ENCODE data around the gene RUNX1. TPM values are rescaled to one million over a fixed set of nuclear protein-coding genes. Genes with fewer than 3 reads are reported as not detected.
A peak's percentile ranks its signal among the peaks of the same experiment; 100 is the strongest.

RUNX1 gene
- total and polyA plus RNA-seq, 2 of the 13 experiments (the other 11 are each of a cell fraction or from before 2014, with no cell fraction given) = 5.4 to 6.4 TPM

GRCh38 chr21:34899760-34900159 is 149.3 kb downstream of the RUNX1 start:
- CTCF ChIA-PET (ENCODE audit: low intra/inter-chr PET ratio, low total read pairs) = no interaction called here
- Histone ChIP-seq H3K36me3 (replicated peaks in 1 of 2; ENCODE audit: control insufficient read depth in 1 of 2, insufficient read depth in 2 of 2, low read length in 2 of 2) (no peaks in the 10 kb centered on the region), H4K20me1 (ENCODE audit: insufficient read depth, low read length) (no peaks in the 10 kb centered on the region), H3K4me1 (ENCODE audit: insufficient read depth, low read length) (peaks cover 5% of the 10 kb centered on the region; the same call in 1 of the 2 replicates), H3K27me3 (ENCODE audit: control insufficient read depth in 1 of 2, insufficient read depth in 2 of 2, low read length in 2 of 2) (no peaks in the 10 kb centered on the region; a peak in 1 of 5 replicates), H3K27ac (ENCODE audit: extremely low read length, insufficient read depth, low read length) (no peak overlapping the region), H3K9me3 (ENCODE audit: low read length) (peaks cover 7% of the 10 kb centered on the region; the same call in 1 of the 2 replicates), H3K4me2 (ENCODE audit: low read depth, low read length) (no peak overlapping the region), H2AFZ (ENCODE audit: low read length) (no peak overlapping the region), H3K79me2 (ENCODE audit: insufficient read depth, low read length) (no peaks in the 10 kb centered on the region), H3K9ac (ENCODE audit: insufficient read depth, low read depth, low read length) (no peak overlapping the region), H3K4me3 (replicated peaks in 1 of 3; ENCODE audit: insufficient read depth in 1 of 3, low read depth in 2 of 3, low read length in 3 of 3) (no peak overlapping the region)
- intact Hi-C loops (cut with micrococcal nuclease; ENCODE audit: unreplicated experiment) (loop anchor here (10.0 kb wide), 1 partner anchor 605 kb away; no protein-coding TSS in a partner anchor), in situ Hi-C loops (cut with HindIII; ENCODE audit: extremely low pct_ligation_motif_present, low pct_unique_long_range_greater_than_20kb) (loop anchor here (5.0 to 25.0 kb wide), 4 partner anchors 85 to 1038 kb away; no protein-coding TSS in a partner anchor)
- DNase-seq (ENCODE audit: low spot score) (no peak), ATAC-seq (no peak), FAIRE-seq (no peak)
- WGBS (ENCODE audit: low lambda C conversion rate) = 42% methylated on average over 1 of the region's 1 CpG
- POLR2A ChIA-PET = interaction anchor here (1.8 kb wide), 1 partner anchor 11 kb away, joined by 4 read pairs; no protein-coding TSS in a partner anchor
- TF ChIP-seq ZNF121 (CRISPR knock-in tag; IDR thresholded peaks at IDR 0.05) = 0 out of 2 replicates have a peak, but pooled peaks have one; percentile 38
- TF ChIP-seq, protein P1, sequence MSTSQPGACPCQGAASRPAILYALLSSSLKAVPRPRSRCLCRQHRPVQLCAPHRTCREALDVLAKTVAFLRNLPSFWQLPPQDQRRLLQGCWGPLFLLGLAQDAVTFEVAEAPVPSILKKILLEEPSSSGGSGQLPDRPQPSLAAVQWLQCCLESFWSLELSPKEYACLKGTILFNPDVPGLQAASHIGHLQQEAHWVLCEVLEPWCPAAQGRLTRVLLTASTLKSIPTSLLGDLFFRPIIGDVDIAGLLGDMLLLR (CRISPR knock-in tag; IDR thresholded peaks at IDR 0.05) = no peak
- BruUV-seq (replicated peaks) = no TSS peak

GRCh38 chr21:34899302-34899701 is 149.8 kb downstream of the RUNX1 start:
- 76% methylated on average over 2 of the region's 2 CpGs for WGBS (ENCODE audit: low lambda C conversion rate)
- Histone ChIP-seq H3K27ac (ENCODE audit: extremely low read length, insufficient read depth, low read length) (no peak overlapping the region), H2AFZ (ENCODE audit: low read length) (no peak overlapping the region), H3K4me3 (replicated peaks in 1 of 3; ENCODE audit: insufficient read depth in 1 of 3, low read depth in 2 of 3, low read length in 3 of 3) (no peak overlapping the region), H3K9me3 (ENCODE audit: low read length) (peaks cover 7% of the 10 kb centered on the region; the same call in 1 of the 2 replicates), H3K79me2 (ENCODE audit: insufficient read depth, low read length) (no peaks in the 10 kb centered on the region), H3K9ac (ENCODE audit: insufficient read depth, low read depth, low read length) (no peak overlapping the region), H3K27me3 (ENCODE audit: control insufficient read depth in 1 of 2, insufficient read depth in 2 of 2, low read length in 2 of 2) (no peaks in the 10 kb centered on the region; a peak in 1 of 5 replicates), H3K36me3 (replicated peaks in 1 of 2; ENCODE audit: control insufficient read depth in 1 of 2, insufficient read depth in 2 of 2, low read length in 2 of 2) (no peaks in the 10 kb centered on the region), H3K4me2 (ENCODE audit: low read depth, low read length) (no peak overlapping the region), H4K20me1 (ENCODE audit: insufficient read depth, low read length) (no peaks in the 10 kb centered on the region), H3K4me1 (ENCODE audit: insufficient read depth, low read length) (peaks cover under 1% of the 10 kb centered on the region; the same call in 1 of the 2 replicates)
- DNase-seq (ENCODE audit: low spot score) (no peak), ATAC-seq (no peak), FAIRE-seq (no peak)
- in situ Hi-C loops (cut with HindIII; ENCODE audit: extremely low pct_ligation_motif_present, low pct_unique_long_range_greater_than_20kb) = loop anchor here (5.0 to 25.0 kb wide), 4 partner anchors 85 to 1038 kb away; no protein-coding TSS in a partner anchor
- ChIA-PET POLR2A (interaction anchor here (1.8 kb wide), 1 partner anchor 11 kb away, joined by 4 read pairs; no protein-coding TSS in a partner anchor), CTCF (ENCODE audit: low intra/inter-chr PET ratio, low total read pairs) (no interaction called here)
- intact Hi-C loops (cut with micrococcal nuclease; ENCODE audit: unreplicated experiment) = loop anchor here (10.0 kb wide), 1 partner anchor 605 kb away; no protein-coding TSS in a partner anchor
- TF ChIP-seq PCBP1 (IDR thresholded peaks at IDR 0.05; ENCODE audit: borderline replicate concordance, low read depth, low read length) (no peak), MBD4 (IDR thresholded peaks at IDR 0.05; ENCODE audit: borderline replicate concordance, low read length) (no peak), ZNF75D (CRISPR knock-in tag; IDR thresholded peaks at IDR 0.05; ENCODE audit: borderline replicate concordance) (no peak), MNT (IDR thresholded peaks at IDR 0.05) (no peak), KMT2B (CRISPR knock-in tag; IDR thresholded peaks at IDR 0.05) (no peak), MAZ (IDR thresholded peaks at IDR 0.05; ENCODE audit: borderline replicate concordance, low read depth, low read length) (no peak), MAZ (CRISPR knock-in tag; IDR thresholded peaks at IDR 0.05; ENCODE audit: low read depth) (no peak), GFI1 (CRISPR knock-in tag; IDR thresholded peaks at IDR 0.05; ENCODE audit: borderline replicate concordance) (no peak), GABPA (IDR thresholded peaks at IDR 0.05; ENCODE audit: low read depth, low read length) (no peak), GABPA (CRISPR knock-in tag; IDR thresholded peaks at IDR 0.05; ENCODE audit: low read depth) (no peak), ZNF354B (CRISPR knock-in tag; IDR thresholded peaks at IDR 0.05) (no peak), STAT5B (CRISPR knock-in tag; IDR thresholded peaks at IDR 0.05) (no peak)
- TF ChIP-seq, protein P2, sequence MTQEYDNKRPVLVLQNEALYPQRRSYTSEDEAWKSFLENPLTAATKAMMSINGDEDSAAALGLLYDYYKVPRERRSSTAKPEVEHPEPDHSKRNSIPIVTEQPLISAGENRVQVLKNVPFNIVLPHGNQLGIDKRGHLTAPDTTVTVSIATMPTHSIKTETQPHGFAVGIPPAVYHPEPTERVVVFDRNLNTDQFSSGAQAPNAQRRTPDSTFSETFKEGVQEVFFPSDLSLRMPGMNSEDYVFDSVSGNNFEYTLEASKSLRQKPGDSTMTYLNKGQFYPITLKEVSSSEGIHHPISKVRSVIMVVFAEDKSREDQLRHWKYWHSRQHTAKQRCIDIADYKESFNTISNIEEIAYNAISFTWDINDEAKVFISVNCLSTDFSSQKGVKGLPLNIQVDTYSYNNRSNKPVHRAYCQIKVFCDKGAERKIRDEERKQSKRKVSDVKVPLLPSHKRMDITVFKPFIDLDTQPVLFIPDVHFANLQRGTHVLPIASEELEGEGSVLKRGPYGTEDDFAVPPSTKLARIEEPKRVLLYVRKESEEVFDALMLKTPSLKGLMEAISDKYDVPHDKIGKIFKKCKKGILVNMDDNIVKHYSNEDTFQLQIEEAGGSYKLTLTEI (CRISPR knock-in tag; conservative IDR thresholded peaks at IDR 0.05) = no peak
- no TSS peak for BruUV-seq (replicated peaks)

Measured in HepG2 (cell line).